Stimulated activated naive CD4-positive, alpha-beta T cell (primary cell): ENCODE measurements around the gene CCDC92B.
"Not testable (repeated sequence)": the region's sequence is repeated elsewhere in the genome, so short reads cannot be mapped to it uniquely, and the experiment has no call there.

ENCODE experiments used
- DNase-seq, 6 experiments: peaks; one replicate each; lab custom pipeline; 2025; lab: John Stamatoyannopoulos, UW

CCDC92B gene

GRCh38 chr17:2689411-2690164 is 59.9 kb downstream of the CCDC92B start:
- no peak for DNase-seq

- no peak for DNase-seq
Measured at GRCh38 chr17:2688351-2689342, 60.8 kb downstream of the CCDC92B start.

GRCh38 chr17:2687074-2687418 is 62.4 kb downstream of the CCDC92B start:
- DNase-seq = no peak

- DNase-seq = no peak
Measured at GRCh38 chr17:2685696-2686095, 63.8 kb downstream of the CCDC92B start.

- no peak for DNase-seq
Measured at GRCh38 chr17:2684549-2684948, 64.9 kb downstream of the CCDC92B start.

GRCh38 chr17:2683912-2684311 is 65.5 kb downstream of the CCDC92B start:
- DNase-seq = no peak

- no peak for DNase-seq
Measured at GRCh38 chr17:2682176-2682938, 67.1 kb downstream of the CCDC92B start.

- DNase-seq = no peak
Measured at GRCh38 chr17:2681650-2682049, 67.8 kb downstream of the CCDC92B start.

- DNase-seq = no peak
Measured at GRCh38 chr17:2680961-2681360, 68.5 kb downstream of the CCDC92B start.

GRCh38 chr17:2679247-2679646 is 70.2 kb downstream of the CCDC92B start:
- not testable (repeated sequence) for DNase-seq
